ENCODE measurements around the gene ZNF618.

The ZNF618 gene

GRCh38 chr9:114001794-114002261, 125.7 kb downstream of the ZNF618 start:
- no peak for DNase-seq (ENCODE audit: low spot score)

DNA sequence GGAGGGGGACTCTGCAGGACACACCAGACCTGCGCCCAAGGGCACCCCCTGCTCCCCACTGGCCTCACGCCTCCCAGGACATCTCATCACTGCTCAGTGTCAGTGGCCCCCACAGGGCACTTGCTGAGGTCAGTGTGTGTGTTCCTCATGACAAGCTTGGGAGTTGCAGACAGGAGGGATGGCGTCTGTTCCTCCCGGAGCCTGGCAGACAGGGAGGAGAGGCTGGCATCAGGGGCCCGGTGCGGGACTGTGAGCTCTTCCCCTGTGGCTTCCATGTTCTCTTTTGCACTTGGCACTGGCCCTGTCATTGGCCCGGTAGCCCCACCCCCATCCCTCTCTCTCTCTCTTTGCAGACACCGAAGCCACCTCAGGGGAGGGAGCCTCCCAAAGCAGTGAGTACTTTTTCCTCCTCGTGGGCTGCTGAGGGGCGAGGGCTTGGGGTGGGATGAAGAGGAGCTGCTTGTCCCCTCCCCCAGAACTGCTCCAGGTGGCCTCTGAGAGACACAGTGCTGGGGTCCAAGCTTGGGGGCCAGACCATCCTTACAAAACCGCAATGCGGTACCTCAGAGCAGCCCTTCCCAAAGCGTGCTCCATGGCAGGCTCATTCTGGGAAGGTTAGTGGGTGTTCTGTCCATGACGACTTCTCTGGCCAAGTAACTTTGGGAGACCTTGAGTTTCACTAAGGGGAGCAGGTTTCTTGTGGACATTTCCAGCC, 126.3 kb downstream of the ZNF618 start:
- no peak for DNase-seq (ENCODE audit: low spot score)

- DNase-seq (ENCODE audit: low spot score) = no peak
These were observed 126.9 kb downstream of the ZNF618 start for GRCh38 chr9:114002986-114003350.

DNA sequence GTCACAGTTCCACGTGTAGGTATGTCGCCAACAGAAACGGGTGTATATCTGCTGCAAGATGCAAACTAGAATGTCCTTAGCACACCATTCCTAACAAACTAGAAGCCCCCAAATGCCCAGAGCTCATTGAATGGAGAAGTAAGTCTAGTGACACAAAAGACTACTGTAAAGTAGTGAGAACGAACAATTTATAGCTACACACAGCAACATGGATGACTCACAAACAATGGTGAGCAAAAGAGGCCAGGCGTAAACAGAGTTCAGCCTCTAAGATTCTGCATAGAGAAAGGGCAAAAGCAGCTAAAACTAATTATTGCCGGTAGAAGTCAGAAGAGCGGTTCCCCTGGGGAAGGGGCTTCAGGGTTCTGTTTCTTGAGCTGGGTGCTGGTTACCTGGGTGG, 127.2 kb downstream of the ZNF618 start:
- DNase-seq (ENCODE audit: low spot score) = no peak

GRCh38 chr9:114003758-114004157, 127.6 kb downstream of the ZNF618 start:
- no peak for DNase-seq (ENCODE audit: low spot score)

DNA sequence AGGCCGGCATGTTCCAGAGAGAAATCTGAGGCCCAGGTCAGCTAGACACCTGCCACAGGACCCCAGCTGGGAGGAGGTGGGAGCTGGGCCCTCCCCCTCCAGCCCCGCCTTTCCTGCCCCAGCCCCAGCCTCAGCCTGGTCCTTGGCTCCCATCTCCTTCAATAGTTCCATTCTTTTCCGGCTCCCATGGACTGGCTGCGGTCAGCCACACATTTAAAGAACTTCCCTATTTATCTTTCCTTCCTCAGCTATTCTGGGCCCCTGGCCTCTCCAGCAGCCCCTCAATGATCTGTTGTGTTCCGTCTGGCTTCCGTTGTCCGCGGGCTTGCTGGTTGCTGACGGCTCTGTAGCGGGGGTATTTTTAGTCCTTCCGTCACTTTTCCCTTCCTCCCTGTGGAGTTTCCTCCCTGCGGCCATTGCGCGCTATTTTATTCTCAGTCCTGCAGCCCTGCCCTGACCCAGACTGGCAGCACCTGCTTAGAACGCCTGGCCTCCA, 128.2 kb downstream of the ZNF618 start:
- no peak for DNase-seq (ENCODE audit: low spot score)

DNA sequence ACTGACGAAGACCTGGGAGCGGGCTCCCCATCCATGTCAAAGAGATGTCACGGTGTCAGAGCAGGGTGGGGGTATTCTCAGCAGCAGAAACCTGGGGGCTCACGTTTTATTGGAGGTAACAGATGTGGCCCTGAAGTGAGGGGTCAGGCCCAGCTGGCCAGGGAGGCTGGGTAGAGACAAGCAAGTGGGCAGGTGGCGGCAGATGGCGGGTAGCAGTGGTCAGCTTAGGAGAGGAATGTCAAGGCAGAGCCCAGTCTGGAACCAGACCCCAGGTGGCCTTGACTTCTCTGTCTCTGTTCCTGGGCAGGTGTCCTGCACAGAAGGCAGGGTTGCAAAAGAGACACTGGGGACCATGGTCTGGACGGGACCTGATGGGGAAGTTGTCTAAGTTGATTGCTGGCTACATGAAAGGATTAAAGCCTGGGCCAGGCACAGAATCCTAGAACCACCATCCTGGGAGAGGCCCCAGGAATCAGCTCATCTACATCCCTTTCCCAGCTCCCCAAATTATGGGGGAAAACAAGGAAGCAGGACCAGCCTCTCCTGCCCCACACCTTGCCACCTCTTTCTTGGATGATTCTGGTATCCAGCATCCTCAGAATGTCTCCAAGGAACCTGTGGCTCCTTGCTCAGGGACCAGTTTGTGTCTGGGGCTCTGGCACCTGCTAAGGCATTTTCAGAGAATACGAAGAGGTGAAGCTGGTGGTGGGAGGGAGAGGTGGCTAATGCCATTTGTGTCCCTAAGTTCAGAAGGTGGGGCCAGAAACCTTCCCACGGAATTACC, 129.5 kb downstream of the ZNF618 start:
- no peak for DNase-seq (ENCODE audit: low spot score)

- DNase-seq (ENCODE audit: low spot score) = no peak
These were observed 130.0 kb downstream of the ZNF618 start for GRCh38 chr9:114006155-114006550.

DNA sequence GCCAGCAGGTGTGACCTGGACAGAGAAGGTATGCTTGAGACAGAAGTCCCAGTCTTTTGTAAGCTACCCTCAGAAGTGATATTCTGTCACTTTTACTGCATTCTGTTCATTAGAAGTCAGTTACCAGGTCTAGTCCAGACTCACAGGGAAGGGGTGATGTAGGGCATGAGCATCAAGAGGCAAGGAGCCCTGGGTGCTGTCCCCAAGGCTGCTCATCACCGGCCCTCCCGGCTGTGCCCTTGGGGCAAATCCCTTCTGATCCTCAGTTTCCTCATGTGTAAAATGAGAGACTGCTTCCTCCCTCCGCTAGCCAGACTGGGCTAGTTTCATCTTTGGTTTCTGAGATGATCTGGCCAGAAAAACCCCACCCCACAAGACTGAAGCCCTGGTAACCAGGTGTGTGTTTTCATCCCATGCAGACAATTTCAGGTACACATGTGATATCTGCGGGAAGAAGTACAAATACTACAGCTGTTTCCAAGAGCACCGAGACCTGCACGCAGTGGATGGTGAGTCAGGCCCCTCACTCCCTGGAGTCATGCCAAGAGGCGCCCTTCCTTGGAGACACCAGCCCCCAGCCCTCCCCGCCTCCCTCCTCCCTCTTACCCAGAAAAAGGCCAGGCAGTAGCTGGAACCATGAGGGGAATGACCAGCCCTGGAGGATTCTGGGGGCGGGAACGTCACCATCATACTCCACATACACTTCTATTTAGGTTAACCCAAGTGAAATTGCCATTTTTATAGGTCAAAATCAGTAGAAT, 131.0 kb downstream of the ZNF618 start:
- no peak for DNase-seq (ENCODE audit: low spot score)

GRCh38 chr9:114007991-114008666, 132.0 kb downstream of the ZNF618 start:
- no peak for DNase-seq (ENCODE audit: low spot score)

DNA sequence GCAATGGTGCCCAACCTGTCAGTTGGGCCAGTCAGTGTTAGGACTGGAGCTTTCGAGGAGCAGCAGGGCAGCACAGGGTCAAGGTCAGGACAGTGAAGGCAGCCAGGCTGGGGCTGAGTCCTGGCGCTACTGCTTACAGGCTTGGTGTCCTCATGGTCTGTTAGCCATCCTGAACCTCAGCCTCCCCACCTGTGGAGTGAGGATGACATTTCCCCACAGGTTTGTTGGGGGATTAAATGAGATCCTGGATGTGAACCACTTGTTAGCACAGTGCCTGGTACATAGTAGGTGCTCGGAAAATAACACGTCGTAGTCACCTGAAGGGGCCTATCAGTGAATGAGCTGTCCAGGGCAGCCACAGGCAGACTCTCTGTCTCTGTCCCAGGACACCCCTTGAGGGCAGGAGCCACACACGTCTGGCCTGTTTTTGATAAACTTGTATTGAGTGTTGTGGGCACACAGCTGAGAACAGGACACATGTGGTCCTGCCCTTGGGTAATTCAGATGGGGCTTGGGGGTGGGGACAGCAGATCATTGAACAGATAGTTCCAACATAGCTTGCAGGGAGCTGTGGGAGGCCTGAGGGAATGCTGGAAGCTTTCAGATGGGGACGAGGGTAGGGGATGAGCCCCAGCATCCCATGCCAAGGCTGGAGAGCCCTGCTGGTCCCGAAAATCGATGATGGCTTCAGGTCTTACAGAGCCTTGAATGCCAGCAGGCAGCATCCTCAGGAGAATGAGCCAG, 132.7 kb downstream of the ZNF618 start:
- no peak for DNase-seq (ENCODE audit: low spot score)

DNA sequence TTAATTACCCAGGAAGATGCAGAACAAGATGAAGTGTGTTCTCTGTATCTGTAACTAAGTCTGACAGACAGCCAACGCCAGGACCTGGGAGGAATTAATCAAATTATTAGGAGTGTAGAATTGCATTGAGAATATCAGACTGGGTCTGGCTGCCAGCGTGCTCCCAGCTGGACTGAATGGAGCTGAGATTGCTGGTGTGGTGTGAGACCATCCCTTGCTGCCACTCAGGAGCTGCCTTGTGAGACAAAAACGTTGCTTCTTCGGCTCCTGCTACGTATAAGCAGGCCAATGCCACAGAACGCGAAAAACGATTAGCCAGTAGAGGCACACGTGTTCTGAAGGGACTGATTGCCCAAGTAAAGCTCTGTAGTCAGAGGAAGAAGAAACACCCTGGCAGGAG, 135.2 kb downstream of the ZNF618 start:
- no peak for DNase-seq (ENCODE audit: low spot score)

GRCh38 chr9:114012126-114012525, 136.0 kb downstream of the ZNF618 start:
- no peak for DNase-seq (ENCODE audit: low spot score)

GRCh38 chr9:114014044-114014443, 137.9 kb downstream of the ZNF618 start:
- DNase-seq (ENCODE audit: low spot score) = no peak

DNA sequence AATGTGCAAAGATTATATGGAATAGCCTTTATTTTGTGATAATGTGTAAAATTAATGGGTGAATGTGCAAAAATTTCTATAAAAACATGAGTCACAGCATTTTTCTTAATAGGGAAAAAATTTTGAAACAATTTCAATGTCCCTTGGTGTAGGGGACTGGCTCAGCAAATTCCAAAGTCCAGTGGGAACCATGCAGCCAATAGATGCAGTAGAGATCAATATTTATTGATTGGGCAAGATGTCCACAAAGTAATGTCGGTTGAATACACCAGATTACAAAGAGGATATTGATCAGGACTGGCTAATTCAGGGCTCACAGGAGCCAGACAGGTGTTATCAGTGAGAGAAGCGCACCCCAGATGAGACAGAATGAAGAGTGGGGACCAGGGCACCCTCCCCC, 139.5 kb downstream of the ZNF618 start:
- no peak for DNase-seq (ENCODE audit: low spot score)

DNA sequence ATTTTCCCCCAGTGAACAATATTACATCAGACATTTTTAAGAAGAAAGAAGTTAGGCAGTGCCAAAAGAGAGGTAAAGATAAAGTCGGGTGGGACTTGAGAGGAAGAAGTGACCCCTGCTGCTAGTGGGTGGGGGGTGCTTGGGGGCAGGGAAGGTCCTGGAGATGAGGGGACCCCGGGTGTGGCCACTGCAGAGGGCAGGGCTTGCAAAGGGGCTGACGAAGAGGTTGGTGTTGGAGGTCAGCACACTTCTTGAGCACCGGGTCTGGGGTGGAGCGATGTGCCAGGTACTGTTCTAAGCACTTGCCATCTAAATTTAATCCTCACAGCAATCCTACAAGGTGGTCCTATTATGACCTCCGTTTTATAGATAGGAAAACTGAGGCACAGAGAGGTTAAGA, 140.0 kb downstream of the ZNF618 start:
- no peak for DNase-seq (ENCODE audit: low spot score)

DNA sequence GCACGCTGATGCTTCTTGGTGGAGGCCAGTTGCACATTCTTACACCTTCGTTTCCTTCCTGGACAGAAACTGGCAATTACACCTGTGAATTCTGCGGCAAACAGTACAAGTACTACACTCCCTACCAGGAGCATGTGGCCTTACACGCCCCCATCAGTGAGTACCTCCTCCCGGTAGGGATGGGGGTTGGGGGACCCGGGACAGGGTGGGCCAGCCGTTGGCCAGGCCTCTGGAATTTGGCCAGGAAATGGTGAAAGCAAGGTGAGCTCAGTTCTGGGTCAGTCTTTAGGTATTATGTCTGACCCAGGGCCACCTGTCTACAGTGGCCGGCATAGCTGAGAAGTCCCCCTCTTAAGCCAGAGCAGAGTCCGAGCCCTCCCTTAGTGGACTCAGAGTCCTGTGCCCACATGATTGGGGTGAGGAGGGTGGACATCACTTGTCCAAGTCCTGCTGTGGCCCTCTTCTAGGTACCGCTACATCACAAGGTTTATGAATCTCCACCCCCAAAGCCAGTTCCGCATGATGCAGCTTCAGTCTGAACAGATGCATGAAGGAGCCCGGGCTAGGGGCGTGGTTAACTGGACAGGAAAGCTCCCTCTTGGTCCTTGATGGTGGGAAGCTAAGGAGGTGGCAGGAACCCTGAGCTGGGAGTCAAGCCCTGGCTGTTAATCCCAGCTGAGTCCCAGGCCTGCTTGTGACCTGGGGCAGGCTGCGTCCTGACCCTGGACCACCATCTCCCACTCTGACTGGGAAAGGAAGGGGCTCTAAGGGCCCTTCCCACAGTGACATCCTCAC, 140.7 kb downstream of the ZNF618 start:
- no peak for DNase-seq (ENCODE audit: low spot score)

- DNase-seq (ENCODE audit: low spot score) = no peak
These were observed 141.9 kb downstream of the ZNF618 start for GRCh38 chr9:114017741-114018715.

DNA sequence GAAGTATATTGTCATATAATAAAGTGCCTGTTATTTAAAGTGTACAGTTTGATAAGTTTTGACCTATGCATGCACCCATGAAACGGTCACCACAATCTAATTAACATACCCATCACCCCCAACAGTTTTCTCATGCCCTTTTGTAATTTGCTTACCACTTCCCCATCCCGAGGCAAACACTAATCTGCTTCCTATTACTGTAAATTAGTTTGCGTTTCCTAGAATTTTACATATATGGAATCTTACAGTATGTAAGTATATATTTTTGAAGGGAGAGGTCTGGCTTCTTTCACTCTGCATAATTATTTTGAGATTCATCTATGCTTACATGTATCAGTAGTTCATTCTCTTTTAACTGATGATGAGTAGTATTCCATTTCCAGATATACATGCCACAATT, 145.5 kb downstream of the ZNF618 start:
- DNase-seq (ENCODE audit: low spot score) = no peak
